Measurements from ENCODE around the gene UROS.

Gene UROS

GRCh38 chr10:125761961-125762360 is 61.1 kb downstream of the UROS start:
- no peak for DNase-seq

DNA sequence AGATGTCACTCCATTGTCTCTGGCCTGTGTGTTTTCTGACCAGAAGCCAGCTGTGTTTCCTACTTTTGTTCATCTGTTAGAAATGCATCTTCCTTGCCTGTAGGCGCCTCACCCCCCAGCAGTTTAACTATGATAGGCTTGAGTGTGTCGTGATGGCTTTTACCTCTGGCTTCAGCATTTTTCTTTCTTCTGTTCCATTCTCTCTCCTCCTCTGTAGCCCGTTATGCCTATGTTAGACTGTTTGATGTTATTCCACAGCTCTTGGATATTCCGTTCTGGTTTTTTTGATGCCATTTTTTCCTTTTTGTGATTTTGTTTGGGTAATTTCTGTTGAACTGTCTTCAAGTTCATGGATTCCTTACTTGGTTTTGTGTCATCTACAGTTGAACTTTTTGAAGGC is 65.3 kb downstream of the UROS start:
- no peak for DNase-seq

GRCh38 chr10:125756853-125757487 is 66.1 kb downstream of the UROS start:
- no peak for DNase-seq

DNA sequence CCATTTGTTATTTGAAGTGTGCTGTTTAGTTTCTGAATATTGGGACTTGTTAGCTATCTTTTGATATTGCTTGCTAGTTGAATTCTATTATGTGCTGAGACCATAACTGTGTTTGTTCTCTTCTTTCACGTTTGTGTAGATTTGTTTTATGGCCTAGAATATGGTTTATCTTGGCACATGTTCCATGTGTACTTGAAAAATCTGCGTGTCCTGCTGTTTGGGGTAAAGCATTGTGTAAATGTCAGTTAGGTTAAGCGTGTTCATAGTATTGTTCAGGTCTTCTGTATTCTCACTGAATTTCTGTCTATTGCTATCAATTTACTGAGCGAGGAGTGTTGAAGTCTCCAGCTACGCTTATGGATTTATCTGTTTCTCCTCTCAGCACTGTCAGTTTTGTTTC is 66.9 kb downstream of the UROS start:
- no peak for DNase-seq

- DNase-seq = no peak
Measured at GRCh38 chr10:125747417-125747816, 75.6 kb downstream of the UROS start.

DNA sequence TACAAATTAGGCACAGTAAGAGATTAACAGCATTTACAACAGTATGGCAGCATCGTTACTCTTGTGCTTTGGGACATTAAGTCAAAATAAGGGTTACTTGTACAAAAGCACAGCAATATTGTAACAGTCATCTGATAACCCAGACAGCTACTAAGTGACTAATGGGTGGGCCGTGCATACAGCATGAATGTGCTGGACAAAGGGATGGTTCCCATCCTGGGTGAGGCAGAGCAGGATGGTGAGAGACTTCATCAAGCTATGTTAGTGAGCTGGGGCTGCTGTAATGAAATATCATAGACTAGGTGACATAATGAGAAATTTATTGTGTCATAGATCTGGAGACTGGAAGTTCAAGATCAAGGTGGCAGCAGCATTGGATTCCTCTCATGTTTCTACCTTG is 78.1 kb downstream of the UROS start:
- no peak for DNase-seq

DNA sequence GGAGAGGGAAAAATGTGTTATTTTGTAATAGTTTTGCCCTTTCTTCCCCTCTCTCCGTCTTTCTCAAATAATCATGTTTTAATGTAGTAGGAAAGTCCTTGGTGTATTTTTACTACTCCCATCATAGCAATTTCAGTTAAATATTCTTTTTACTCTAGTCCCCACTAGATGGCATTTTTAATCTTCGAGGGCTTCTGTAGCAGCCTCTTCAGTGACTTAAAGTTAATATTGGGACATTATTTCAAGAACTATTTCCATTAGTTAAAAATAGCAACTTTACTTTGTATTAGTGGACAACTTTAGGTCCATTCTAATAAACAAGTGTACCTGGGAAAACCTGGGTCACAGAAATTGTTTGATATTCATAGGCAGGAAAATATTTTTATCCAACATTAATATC is 80.6 kb downstream of the UROS start:
- no peak for DNase-seq

DNA sequence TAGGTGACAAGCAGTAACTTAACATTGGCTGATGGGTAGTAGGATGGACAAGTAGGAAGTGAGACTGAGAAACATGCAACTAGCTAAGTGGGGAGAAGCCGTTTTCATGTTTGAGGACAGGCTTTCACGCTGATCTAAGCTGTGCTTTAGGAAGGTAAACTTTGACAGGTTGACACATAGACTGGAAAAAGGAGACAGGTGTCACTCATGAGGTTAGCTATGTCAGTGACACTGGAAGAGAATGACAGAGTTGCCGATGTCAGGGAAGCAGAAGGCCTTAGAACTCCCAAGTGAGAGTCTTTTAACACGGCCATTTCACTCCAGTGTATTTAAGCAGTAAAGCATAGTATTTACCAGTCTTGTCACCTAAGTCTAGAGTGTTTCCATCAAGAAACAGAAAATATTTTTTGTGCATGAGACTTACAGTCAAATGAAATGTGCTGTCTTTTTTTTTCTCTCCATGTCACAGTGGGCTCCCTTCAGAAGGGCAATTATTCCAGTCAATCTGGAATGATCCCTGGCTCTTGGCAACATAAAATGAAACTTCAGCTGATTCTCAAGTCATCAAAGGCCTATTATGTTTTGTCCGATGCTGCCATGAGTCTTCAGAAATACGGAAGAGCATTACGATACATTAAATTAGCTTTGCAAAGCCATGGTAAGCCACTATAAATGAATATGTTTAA is 82.9 kb downstream of the UROS start:
- DNase-seq = no peak
